PFSK-1 (cell line): ENCODE results near the gene NFIA.

Source experiments
- POLR2AphosphoS5 ChIP-seq: IDR thresholded peaks from 2 replicates; pipeline ENCODE4 v1.6.1; 2012; ENCODE audit warnings: low read depth, mild to moderate bottlenecking, control low read depth, low read length, moderate library complexity
- REST ChIP-seq, 2 experiments: IDR thresholded peaks; 2 replicates each; pipeline versions ENCODE4 v1.6.1 to v1.8.0; 2011 to 2012; ENCODE audit warnings: low read depth in 2 of 2, low read length in 2 of 2, control low read depth in 1 of 2, inconsistent platforms in 1 of 2, mild to moderate bottlenecking in 1 of 2, moderate library complexity in 1 of 2; ENCODE audit not compliant: insufficient read depth in 1 of 2
- TAF1 ChIP-seq: IDR thresholded peaks from 2 replicates; pipeline ENCODE4 v1.6.1; 2012; ENCODE audit warnings: low read length, control low read depth, borderline replicate concordance; ENCODE audit not compliant: insufficient read depth

GRCh38 chr1:61213245-61214011 lies 131.1 kb downstream of the NFIA start:
- no peak for TF ChIP-seq POLR2AphosphoS5
- TF ChIP-seq TAF1 = no peak
- no peak for TF ChIP-seq REST (IDR thresholded peaks at IDR 0.05; ENCODE audit: insufficient read depth in 1 of 2, low read depth in 2 of 2, low read length in 2 of 2)
